ENCODE results near the gene ADAMTSL3.

GRCh38 chr15:83709241-83709640, 55.3 kb downstream of the ADAMTSL3 start:
- no peak for TF ChIP-seq CTCF (IDR thresholded peaks at IDR 0.05; ENCODE audit: low read depth, low read length)
- TF ChIP-seq EZH2phosphoT487 (IDR thresholded peaks at IDR 0.05; ENCODE audit: low read depth) = no peak
